ENCODE data around the gene DNLZ.
A peak's percentile ranks its signal among the peaks of the same experiment; 100 is the strongest.

Gene DNLZ

GRCh38 chr9:136363106-136363948, at the start of gene DNLZ:
DNLZ (minus strand) TSS chr9:136363744; CDS start chr9:136363714, 30 bp downstream.
- H3K9me3 ChIP-seq (ENCODE audit: control insufficient read depth, insufficient read depth, low read depth, low read length) = no peaks in the 10 kb centered on the region
- peak within 1 kb of the TSS; percentile 95 for H3K27ac ChIP-seq (ENCODE audit: extremely low read depth, low read depth, low read length)
- CTCF ChIA-PET = interaction anchor here (0.6 to 2.2 kb wide), 32 partner anchors 9 to 453 kb away, joined by 3 to 16 read pairs (median 4); no protein-coding TSS in a partner anchor
- peaks cover 0 to under 1% of the 10 kb centered on the region in 2 experiments; a peak in 1 of 3 replicates for H3K36me3 ChIP-seq (ENCODE audit: control insufficient read depth in 2 of 2, insufficient read depth in 1 of 2, low read length in 2 of 2)
- POLR2A ChIA-PET = interaction anchor here (0.5 to 3.4 kb wide), 42 partner anchors 9 to 859 kb away, joined by 3 to 45 read pairs (median 5); partner anchors contain the start of genes GPSM1, SAPCD2 and SNAPC4
- H3K4me1 ChIP-seq (ENCODE audit: control insufficient read depth, insufficient read depth, low read length) = no peaks in the 10 kb centered on the region; the same call in 1 of the 2 replicates
- H3K4me3 ChIP-seq (ENCODE audit: low read depth, low read length) = peak within 1 kb of the TSS; percentile 93
- TF ChIP-seq ZNF133 (tag by site-specific recombination; IDR thresholded peaks at IDR 0.05) (no peak), ZNF248 (tag by site-specific recombination; IDR thresholded peaks at IDR 0.05) (no peak), ZNF221 (tag by site-specific recombination; IDR thresholded peaks at IDR 0.05; ENCODE audit: borderline replicate concordance) (no peak), ZNF335 (tag by site-specific recombination; conservative IDR thresholded peaks at IDR 0.05) (peak; percentile 80), ZNF837 (tag by site-specific recombination; IDR thresholded peaks at IDR 0.05) (no peak), REPIN1 (tag by site-specific recombination; IDR thresholded peaks at IDR 0.05; ENCODE audit: low read depth) (no peak), YY1 (tag by site-specific recombination; IDR thresholded peaks at IDR 0.05) (peak; percentile 86), IKZF3 (tag by site-specific recombination; IDR thresholded peaks at IDR 0.05) (no peak), ZNF692 (tag by site-specific recombination; IDR thresholded peaks at IDR 0.05) (peak; percentile 49; the same call in 1 of the 2 replicates), ZNF211 (tag by site-specific recombination; IDR thresholded peaks at IDR 0.05; ENCODE audit: low read depth) (no peak), ZBTB44 (tag by site-specific recombination; IDR thresholded peaks at IDR 0.05) (peak; percentile 39; the same call in 1 of the 2 replicates), ZNF747 (tag by site-specific recombination; IDR thresholded peaks at IDR 0.05) (no peak), ZNF112 (tag by site-specific recombination; IDR thresholded peaks at IDR 0.05) (no peak), SP2 (tag by site-specific recombination; IDR thresholded peaks at IDR 0.05) (peak; percentile 87), WT1 (tag by site-specific recombination; IDR thresholded peaks at IDR 0.05) (no peak; the same call in 1 of the 2 replicates), ZBTB7A (tag by site-specific recombination; IDR thresholded peaks at IDR 0.05; ENCODE audit: low read depth) (peak; percentile 16; the same call in 1 of the 2 replicates), ZSCAN30 (tag by site-specific recombination; IDR thresholded peaks at IDR 0.05) (peak; percentile 97), HOXD13 (CRISPR knock-in tag; IDR thresholded peaks at IDR 0.05; ENCODE audit: borderline replicate concordance) (no peak), EGR2 (tag by site-specific recombination; IDR thresholded peaks at IDR 0.05; ENCODE audit: low read depth) (peak; percentile 27; the same call in 1 of the 2 replicates), ZNF132 (tag by site-specific recombination; IDR thresholded peaks at IDR 0.05; ENCODE audit: borderline replicate concordance) (no peak), ZNF18 (tag by site-specific recombination; IDR thresholded peaks at IDR 0.05) (no peak), REST (tag by site-specific recombination; IDR thresholded peaks at IDR 0.05) (no peak), ZBTB11 (tag by site-specific recombination; conservative IDR thresholded peaks at IDR 0.05; ENCODE audit: low read depth) (peak; percentile 84), ZFP69B (tag by site-specific recombination; IDR thresholded peaks at IDR 0.05) (no peak)
